GM03348 (cell line): ENCODE results near the gene KRTAP10-8.
"Not testable (repeated sequence)": the region's sequence is repeated elsewhere in the genome, so short reads cannot be mapped to it uniquely, and the experiment has no call there.

Experiments
- DNase-seq: peaks from one replicate; pipeline ENCODE4 v3.0.0; 2012; ENCODE audit warnings: low spot score

The KRTAP10-8 gene

DNA sequence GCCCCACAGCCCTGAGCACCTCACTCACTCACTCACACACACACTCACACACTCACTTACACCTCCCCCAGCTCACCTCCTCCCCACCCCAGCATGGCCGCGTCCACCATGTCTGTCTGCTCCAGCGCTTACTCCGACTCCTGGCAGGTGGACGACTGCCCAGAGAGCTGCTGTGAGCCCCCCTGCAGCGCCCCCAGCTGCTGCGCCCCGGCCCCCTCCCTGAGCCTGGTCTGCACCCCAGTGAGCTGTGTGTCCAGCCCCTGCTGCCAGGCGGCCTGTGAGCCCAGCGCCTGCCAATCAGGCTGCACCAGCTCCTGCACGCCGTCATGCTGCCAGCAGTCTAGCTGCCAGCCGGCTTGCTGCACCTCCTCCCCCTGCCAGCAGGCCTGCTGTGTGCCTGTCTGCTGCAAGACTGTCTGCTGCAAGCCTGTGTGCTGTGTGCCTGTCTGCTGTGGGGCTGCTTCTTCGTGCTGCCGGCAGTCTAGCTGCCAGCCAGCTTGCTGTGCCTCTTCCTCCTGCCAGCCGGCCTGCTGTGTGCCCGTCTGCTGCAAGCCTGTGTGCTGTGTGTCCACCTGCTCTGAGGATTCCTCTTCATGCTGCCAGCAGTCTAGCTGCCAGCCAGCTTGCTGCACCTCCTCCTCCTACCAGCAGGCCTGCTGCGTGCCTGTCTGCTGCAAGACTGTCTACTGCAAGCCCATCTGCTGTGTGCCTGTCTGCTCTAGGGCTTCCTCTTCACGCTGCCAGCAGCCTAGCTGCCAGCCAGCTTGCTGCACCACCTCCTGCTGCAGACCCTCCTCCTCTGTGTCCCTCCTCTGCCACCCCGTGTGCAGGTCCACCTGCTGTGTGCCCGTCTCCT lies 34.7 kb downstream of the KRTAP10-8 start, which contains the start of gene KRTAP10-11:
KRTAP10-11 (plus strand) TSS at position 49 of the 856 bp plus-strand sequence; CDS start at position 94, 45 bp downstream.
- DNase-seq: not testable (repeated sequence)

DNA sequence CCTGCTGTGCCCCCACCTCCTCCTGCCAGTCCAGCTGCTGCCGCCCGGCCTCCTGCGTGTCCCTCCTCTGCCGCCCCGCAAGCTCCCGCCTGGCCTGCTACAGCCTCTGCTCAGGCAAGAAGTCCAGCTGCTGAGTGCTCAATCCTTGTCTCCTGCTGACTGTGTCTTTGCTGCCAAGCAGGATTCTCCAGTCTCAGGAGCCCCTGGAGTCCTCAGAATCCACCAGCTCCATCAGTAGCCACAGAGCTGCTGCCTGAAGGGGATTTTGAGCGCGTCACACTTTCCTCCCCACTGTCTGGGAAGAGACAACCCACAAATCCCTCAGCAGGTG lies 35.3 kb downstream of the KRTAP10-8 start:
- no peak for DNase-seq

- no peak for DNase-seq
Measured at GRCh38 chr21:44648557-44649311, 36.9 kb downstream of the KRTAP10-8 start.

GRCh38 chr21:44649521-44650100 lies 37.7 kb downstream of the KRTAP10-8 start:
- no peak for DNase-seq

GRCh38 chr21:44650265-44650972 lies 38.5 kb downstream of the KRTAP10-8 start:
- DNase-seq: no peak

DNA sequence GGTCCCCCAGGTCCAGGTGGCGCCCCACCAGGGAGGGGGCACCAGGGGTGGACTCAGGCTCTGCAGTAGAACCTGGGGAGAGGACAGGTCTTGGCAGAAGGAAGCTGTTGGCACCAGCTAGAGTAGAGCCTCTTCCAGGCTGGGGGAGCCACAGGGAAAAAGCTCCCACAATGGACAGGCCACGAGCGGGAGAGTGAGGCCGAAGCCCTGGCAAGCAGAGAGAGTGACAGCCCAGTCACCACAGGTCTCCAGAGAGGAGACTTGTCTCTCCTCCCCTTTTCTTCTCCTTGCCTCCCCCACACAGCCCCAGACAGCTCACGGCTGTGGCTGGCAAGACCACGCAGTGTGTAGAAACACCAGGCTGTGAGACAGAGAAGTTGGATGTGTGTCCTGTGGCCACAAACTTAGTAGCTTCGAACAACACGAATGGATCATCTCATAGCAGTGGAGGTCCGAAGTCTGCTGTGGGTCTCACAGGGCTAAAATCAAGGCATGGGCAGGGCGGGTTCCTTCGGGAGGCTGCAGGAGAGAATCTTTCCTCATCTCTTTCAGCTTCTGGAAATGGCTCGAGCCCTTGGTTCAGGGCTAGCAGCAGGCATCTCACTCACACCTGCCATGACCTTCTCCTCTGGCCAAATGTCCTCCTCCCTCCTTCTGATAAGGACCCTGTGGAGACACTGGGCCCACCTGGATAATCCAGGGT lies 39.2 kb downstream of the KRTAP10-8 start:
- no peak for DNase-seq

DNA sequence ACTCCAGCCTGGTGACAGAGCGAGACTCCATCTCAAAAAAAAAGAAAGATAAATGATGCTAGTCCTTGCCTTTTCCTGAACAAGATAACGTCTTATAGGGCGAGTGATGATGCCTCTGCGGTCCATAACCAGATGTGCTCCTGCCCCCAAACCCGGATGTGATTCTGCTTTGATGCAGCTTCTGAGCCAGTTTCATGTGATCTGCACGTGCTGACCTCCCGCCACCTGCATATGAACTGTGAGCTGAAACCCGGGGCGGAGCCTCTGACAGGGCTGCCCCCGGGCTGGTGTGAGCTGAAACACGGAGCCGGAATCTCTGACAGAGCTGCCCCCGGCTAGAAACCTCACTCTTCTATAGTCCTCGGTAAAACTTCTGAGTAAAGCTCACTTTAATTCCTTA lies 41.2 kb downstream of the KRTAP10-8 start:
- DNase-seq: no peak

GRCh38 chr21:44653656-44654575 lies 42.0 kb downstream of the KRTAP10-8 start:
- no peak for DNase-seq

- no peak for DNase-seq
Measured at GRCh38 chr21:44654576-44655175, 42.8 kb downstream of the KRTAP10-8 start, which contains the start of gene KRTAP12-4. Gene KRTAP12-4 (minus strand): TSS chr21:44654659. CDS start chr21:44654614, 45 bp downstream.

GRCh38 chr21:44656868-44657267 lies 45.0 kb downstream of the KRTAP10-8 start:
- DNase-seq: no peak

GRCh38 chr21:44657635-44658540 lies 46.0 kb downstream of the KRTAP10-8 start, which contains the start of gene KRTAP12-3:
Gene KRTAP12-3 (plus strand): TSS chr21:44657932. CDS start chr21:44657980, 48 bp downstream.
- no peak for DNase-seq

- no peak for DNase-seq
Measured at GRCh38 chr21:44658541-44658910, 46.6 kb downstream of the KRTAP10-8 start.

- no peak for DNase-seq
Measured at GRCh38 chr21:44658913-44659595, 47.2 kb downstream of the KRTAP10-8 start.

GRCh38 chr21:44661567-44661966 lies 49.7 kb downstream of the KRTAP10-8 start:
- not testable (repeated sequence) for DNase-seq
